NCI-H1105 (cell line): Measurements from ENCODE around the gene KRT32.
A peak's percentile ranks its signal among the peaks of the same experiment; 100 is the strongest.

ENCODE experiments used
- DNase-seq: peaks from one replicate; lab custom pipeline; 2025; lab: John Stamatoyannopoulos, UW

Gene KRT32

DNA sequence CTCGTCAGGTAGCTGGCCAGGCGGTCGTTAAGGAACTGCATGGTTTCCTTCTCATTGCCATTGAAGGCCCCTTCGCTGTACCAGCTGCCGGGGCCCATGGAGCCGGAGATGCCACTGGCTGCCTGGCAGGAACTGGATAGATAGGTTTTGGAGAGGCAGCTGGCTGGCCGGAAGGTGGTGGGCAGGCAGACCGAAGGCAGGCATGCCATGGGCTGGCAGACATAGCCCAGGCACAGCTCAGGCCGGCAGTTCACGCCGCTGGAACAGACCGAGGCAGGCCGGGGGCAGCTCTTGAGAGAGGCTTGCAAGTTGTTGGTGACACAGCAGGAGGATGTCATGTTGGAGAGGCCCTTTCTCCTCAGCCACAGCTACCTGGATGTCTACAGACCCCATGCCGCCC, at the start of gene KRT32:
KRT32 (minus strand) TSS at position 399 of the 400 bp plus-strand sequence; CDS start at position 338, 61 bp downstream.
- DNase-seq: no peak

DNA sequence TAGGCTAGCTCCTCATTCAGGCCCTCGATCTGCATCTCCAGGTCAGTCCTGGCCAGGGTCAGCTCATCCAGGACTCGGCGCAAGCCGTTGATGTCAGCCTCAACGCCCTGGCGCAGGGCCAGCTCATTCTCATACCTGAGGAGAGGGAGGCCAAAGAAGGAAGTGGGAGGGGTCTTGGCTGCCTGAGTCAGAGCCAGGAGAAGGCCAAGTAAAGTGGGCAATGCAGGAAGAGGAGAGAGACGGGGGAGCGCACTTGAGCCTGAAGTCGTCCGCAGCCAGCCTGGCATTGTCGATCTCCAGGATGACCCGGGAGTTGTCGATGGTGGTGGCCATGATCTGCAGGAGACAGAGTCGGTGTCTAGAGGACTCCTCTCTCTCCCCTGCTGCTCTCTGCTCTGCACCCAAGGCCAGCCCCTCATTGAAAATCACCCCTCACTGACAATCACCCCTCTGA, 49.7 kb upstream of the KRT32 start:
- no peak for DNase-seq

DNA sequence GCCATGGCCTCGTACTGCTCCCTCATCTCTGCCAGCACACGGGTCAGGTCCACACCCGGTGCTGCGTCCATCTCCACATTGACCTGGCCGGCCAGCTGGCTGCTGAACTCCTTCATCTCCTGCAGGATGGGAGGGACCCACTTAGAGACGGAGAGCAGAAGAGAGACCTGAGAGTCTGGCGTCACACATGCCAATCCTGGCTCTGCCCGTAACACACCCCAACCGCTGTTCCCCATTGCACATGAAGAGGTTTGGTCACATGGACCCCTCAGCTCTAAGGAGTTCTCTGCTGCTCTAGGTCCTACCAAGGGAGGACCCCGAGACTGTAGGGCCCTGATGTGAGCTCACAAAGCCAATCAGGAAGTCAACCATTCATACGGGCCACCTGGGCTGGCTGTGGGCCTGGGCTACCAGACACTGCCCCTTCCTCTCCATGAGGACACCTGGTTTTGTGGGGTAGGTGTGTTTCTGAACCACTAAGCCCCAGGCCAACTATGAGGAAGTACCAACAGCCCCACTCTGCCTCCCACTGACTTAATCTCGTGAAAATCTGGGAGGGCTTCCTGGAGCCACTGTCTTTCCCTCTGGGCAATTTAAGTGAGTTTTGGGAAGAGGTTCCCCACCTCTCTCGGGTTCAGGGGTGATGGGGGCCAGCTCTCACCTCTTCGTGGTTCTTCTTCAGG, 49.1 kb upstream of the KRT32 start:
- no peak for DNase-seq

DNA sequence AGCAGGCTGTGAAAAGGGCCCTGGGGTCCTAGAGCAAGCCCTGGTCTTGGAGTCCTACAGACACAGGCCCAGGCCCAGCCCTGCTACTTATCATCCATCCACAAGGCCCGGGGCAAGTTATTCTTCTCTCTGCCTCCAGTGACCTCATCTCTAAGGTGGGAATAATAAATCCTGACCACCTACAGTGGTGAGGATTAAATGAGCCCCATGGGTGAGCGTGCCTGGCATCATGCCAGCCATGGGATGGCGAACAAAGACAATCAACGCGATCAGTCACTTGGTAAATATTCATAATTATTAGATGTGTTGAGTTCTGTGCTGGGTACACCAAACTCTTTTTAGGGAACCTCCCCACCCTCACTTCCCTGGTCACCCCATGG, 46.0 kb upstream of the KRT32 start:
- peak; percentile 48 for DNase-seq

DNA sequence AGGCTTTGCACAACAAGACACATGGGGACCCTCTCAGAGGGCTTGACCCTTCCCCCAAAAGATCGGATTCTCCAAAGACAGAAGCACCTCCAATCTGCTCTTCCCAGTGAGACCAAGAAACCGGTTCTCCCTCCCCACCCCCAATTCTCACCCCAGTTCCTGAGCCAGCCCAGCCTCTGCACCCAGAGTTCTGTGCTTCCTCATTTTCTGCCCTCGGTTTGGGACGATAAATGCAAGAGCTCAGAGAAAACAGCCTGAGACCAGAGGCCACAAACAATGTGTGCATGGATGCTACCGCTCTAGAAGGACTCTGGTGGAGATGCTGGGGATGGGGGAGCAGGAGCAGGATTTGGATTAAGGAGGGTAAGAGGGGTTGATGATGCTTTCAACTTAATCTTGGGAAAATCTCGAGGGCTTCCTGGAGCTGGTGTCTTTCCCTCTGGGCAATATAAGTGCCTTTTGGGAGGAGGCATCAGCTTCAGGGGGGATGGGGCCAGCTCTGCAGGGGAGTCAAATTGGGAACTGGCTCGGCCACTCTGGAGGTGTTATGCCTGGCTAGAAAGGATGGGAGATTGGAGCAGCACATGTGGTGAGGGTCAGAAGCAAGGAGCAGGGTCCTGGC, 45.5 kb upstream of the KRT32 start:
- no peak for DNase-seq

DNA sequence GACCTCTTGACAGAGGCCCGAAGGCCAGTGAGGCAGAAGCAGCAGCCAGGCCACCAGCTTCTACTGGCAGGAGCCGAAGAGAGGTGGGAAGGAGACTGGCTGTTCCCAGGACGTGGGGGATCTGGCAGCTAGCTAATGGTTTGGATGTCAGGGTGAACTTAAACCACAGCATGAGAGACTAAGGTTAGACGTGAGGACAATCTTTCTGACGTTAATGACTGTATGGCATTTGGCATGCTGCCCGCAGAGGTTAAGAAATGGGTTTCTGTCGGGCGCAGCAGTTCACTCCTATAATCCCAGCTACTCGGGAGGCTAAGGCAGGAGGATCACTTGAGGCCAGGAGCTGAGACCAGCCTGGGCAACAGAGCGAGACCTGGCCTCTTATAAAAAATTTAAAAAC, 44.5 kb upstream of the KRT32 start:
- no peak for DNase-seq

DNA sequence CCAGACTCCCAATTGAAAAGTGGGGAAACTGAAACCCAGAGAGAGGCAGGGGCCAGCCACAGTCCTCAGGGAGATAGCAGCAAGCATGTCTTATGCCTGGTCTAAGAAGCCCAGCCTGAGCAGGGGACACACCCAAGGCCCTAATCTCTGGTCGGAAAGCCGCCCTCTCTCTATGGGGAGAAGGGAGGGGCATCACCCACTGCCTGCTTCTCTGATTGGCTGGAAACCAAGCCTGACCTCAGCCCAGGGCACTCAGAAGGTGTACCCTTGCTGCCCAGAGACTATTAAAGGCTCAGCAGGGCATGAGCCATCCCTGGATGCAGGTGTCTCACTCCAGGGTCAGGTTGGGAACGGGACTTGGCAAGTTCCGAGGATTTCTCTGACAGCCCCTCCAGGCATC, 43.9 kb upstream of the KRT32 start:
- no peak for DNase-seq

DNA sequence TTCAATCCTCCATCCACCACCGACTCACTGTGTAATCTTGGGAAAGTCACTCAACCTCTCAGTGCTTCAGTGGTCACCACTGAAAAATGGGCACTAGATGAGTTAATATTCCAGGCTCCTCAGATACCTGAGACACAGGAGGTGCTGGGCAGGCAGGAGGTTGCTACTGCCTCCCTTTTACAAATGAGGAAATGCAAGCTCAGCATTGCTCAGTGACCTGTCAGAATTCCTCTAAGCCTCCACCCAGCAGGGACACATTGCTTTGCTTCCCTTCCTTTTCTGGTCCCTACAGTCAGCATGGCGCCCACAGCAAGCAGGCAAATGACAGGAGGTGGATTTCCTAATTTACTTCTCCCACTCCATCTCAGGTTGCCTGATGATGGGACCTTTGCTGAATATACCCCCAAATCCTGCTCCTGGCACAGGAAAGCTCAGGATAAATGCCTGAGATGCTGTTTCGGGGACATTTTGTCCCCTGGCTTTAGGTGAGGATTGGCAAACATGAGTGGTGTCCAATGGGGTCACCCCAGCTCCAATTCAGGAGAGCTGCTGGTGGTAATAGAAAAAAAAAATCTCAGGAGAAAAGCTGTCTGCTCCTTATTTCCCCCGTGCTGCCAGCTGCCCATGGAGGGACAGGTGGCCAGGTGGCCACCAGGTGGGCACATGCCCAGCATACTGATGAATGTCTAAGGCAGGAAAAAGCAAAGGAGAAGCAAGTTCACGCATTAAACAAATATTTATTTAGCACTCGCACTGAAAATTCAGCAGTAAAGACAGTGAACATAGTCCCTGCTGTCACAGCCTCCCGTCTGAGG, 43.3 kb upstream of the KRT32 start:
- DNase-seq: no peak

DNA sequence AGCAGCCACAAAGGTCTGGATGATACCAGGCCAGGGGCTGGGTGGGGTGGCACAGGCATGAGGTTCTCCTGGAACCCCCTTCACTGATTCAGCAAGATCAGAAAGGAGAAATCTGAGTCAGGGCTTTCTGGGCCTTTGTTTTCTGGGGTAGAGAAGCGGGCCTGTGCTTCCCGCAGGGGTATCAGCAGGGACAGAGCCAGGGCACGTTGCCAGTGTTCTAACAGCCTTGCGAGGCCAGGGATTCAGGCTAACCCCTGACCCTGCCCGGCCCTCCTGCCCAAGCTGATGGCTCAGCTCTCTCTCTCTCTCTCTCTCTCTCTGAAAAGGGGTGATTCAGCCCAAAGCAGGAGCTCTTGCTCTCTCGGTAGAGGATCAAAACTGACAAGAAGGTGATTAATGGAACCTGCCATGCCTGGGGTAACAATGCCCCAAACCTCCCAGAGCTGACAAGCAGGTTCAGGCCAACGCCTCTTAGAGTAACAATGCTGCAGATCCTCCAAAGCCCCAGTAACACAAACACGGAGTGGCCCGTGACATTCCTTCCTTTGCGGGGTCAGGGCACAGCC, 40.2 kb upstream of the KRT32 start:
- no peak for DNase-seq

DNA sequence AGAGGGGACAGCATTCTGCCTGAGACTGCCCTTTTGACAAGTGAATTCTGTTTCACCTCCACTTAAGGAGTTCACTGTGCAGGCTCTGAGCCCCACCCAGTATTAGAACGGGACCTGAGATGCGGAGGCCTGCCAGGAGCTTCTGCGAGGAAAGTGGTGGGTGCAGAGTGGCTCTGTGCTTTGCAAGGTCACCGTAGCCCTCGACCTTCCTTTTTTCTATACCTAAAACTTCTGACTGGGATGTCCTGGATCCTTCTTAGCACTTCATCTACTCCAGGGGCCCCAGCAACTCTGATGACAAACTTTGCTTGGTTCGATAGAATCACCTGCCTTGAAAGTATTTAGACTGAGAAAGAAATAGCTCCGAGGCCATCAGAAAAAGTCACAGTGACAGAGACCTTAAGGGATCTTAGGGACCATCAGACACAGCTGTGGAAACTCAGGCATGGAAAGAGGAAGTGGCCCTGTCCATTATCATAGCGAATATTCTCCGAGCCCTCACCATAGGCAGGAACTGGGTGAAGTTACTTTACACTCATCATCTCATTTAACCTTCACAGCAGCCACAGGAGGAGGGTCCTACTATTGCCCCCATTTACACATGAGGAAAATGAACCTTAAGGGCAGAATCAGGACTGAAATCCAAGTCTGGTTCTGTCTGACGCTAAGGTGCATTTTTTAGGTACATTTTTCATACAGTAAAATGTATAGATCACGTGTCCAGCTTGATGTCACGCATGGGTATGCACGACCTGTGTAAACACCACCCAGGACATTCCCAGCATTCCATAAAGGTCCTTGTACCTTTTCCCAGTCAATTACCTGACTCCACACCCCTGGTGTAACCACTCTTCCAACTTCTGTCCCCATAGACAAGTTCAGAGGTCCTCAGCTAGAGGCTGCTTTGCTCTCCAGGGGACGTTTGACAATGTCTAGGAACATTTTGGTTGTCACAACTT, 38.9 kb upstream of the KRT32 start:
- DNase-seq: no peak

DNA sequence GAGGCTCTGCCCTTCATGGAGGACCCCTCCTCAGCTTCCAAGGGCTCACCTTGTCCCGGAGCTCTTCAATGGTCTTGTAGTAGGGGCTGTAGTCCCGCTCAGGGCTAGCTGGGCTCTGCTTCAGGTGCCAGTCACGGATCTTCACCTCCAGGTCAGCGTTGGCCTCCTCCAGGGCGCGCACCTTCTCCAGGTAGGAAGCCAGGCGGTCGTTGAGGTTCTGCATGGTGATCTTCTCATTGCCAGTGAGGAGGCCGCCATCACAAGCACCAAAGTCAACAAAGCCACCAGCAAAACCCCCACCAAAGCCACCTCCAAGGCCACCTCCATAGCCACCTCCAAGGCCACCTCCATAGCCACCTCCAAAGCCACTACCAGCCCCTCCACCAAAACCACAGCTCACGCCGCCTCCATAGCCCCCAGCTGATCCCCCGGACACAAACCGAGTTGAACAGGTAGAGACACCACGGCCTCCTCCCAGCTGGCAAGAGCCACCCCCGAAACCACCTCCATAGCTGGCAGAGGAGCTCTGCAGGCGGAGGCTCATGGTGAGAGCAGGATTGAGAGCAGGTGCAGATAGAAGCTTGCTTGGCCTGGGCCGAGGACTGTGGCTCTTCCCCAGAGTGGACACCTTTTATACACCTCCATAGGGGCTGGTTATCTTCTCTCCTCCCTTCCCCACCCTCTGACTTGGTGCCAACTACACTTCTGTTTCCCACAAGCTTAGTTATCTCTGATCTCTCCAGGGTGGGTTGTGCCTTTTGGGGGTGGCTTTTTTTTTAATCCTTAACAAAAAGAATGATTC, 38.0 kb upstream of the KRT32 start, which contains the start of gene KRT13:
KRT13 (minus strand) TSS at position 606 of the 802 bp plus-strand sequence; CDS start at position 544, 62 bp downstream.
- no peak for DNase-seq

DNA sequence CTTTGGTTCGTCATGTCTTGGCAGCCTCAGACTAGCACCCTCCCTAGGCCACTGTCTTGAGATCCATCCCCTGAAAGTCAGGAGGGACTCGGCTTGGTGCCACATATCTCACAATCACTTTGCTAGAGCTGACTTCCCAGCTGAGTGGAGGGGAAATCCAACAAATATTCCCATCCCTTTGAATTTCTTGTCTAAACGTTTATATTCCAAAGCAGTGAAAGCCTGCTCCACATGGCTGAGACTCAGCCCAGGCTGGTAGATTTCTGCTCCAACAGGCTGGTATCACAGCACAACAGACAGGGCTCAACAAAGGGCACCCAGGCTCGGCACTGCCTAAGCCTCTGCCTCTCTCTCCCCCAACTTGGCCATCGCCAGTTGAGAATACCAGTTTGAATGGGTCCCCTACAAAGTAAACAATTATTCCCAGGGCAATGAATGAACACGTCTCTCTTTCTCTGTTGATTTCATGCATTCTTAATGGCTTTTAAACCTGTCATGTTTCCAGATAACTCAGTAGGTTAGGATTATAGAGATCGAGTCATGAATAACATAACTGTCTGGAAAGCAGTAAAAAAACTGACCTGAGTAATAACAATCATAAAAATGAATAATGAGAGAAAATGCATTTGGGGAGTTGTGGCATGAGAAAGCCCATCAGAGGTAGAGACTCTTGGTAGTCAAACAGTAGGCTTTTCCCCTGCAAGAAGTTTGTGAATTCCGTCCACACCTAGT, 37.2 kb upstream of the KRT32 start:
- DNase-seq: no peak

DNA sequence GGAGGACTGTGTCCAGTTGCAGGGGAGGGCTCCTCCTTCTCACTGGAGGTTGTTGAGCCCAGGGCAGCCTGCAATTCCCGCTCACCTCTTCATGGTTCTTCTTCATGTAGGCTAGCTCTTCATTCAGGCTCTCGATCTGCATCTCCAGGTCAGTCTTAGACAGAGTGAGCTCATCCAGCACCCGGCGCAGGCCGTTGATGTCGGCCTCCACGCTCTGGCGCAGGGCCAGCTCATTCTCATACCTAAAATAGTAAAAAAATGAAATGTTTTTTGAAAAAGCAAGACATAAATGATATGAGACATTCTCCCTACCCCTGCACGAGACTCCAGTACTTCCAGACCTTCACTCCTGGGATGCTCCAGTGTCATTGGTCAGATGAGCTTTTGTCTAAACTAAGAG, 36.0 kb upstream of the KRT32 start:
- no peak for DNase-seq

DNA sequence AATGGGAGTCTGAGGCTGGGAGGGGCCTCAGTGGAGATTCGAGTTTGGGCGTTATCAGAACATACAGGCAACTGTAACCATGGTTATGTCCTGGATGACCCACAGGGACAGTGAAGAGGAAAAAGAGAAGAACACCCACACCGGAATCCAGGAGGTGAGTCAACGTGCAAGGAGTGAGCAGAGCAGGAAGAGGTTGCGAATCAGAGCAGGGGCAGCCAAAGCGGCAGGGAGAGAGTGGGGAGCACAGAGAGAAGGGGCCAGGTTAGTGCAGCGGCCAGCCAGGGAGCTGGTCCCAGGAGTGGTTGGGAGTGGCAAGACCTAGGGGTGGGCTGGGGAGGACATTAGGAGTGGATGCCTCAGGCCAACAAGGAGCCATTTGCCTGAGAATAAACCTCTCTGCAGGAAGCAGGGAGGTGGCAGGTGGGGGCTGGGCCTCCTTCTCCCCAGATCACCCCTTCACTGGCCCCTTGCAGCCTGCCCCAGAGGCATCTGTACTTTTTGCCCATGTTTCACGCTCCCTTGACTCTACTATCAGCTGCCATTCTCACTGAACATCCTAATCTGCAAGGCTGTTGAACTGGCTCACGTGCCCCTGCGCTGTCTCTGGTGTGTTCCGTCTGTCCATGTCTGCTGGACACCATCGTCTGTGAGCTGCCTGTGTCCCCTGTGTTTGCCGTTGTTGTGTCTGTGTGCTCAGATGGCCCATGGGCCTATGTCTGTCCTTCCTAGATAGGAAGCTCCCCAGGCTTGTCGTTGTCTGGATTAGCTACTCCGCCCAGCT, 33.1 kb upstream of the KRT32 start:
- DNase-seq: no peak

DNA sequence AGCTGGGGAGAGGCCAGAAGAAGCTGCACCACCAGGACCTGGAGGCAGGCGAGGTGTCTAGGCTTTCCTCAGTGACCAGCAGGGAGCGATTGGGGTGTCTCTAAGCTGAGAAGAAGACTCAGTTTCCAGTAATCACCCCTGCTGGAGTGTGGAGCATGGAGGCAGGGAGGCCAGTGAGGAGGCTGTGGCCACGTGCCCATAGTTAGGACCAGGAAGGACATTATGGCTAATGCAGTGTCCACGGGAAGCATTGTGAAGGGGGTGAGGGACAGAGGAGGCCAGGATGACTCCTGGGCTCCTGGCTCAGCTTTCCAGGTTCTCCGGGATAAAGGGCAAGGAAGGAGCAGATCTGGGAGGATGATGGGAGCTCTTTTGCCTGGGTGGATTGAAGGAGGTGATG, 32.5 kb upstream of the KRT32 start:
- DNase-seq: no peak

DNA sequence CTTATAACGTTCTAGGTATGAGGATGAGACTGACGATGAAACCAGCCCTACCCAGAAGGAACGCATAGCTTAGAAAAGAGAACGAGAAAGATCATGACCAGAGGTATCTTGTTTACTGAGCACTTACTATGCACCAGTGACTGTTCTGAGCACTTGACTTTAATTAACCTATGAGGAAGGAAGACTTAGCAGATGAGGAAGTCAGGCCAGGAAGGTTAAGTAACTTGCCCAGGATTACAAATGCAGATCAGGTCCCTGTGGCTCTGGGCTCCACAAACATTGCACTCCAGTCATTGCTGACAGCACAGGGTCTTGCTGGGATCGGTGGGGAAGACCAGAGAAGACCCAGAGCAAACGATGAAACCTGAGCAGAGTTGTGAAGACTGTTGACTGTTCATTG, 31.1 kb upstream of the KRT32 start:
- no peak for DNase-seq

DNA sequence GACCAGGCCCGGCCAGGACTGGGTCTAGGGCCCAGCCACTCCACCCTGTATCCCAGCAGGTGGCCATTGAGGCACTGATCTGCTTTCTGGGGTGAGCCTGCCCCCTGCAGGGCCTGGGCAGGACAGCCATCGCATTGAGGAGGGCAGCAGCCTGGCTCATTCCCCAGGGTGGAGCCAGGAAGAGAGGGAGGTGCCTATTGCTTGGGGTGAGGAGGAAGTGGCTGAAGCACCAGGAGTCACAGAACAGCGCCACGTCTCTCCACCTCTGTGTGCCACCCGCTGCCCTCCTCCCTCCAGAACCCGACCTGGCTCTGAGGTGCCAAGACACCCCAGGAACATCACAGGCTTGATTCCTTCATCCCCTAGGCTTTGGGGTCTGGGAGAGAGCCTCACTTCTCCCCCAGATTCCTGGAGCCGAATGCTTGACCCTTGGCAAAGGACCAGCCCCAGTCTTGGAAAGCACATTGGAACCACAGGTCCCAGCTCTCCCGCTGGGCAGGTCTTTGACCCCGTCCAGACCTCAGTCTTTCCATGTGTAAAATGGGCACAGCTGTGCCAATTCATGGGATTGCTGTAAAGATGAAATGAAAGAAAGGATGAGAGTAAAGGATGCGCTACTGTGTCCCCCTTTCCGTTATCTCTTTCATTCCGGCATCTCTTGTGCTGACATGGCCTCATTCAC, 29.8 kb upstream of the KRT32 start:
- no peak for DNase-seq

DNA sequence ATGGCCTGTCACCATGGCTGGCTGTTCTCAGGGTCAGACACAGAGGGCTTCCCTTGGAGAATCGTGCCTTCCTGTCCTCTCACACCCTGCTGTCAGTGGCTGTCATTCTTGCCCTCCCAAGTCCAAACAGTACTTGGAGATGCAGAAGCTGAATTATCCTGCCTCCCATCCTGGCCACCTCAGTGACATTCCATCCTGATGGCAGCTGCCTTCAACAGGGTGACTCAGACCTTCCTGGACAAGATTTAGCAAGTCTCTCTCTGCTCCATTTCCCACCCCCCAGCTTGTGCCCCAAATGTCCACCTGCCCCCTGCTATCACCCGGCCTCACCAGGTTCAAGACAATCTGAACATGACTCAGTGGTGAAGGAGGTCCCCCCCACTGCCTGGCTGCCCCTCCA, 27.3 kb upstream of the KRT32 start:
- DNase-seq: no peak

DNA sequence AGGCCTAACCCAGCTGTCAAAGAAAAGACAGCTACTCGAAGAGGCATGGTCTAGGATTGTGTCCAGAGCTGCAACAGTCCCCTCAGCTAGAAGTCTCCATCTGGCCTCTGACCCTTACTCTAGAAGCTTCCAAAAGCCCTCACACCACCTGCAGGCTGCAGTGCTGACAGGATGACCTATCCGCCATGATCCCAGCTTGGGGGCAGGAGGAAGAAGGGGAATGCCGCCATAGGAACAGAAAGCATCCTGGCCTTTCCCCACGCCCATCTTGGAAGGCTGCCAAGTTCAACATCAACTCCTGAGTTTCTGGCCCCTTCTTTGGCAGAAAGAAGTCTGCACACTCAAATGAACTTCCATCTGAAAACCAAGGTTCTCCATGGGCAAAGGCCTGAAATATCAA, 25.6 kb upstream of the KRT32 start:
- DNase-seq: peak; percentile 70
